GM12872 (cell line): ENCODE data around the gene ADCY10.

Experiments
- CTCF ChIP-seq: IDR thresholded peaks from 3 replicates; pipeline ENCODE4 v1.5.1; 2011; ENCODE audit warnings: low read depth, mild to moderate bottlenecking, low read length, moderate library complexity; ENCODE audit not compliant: insufficient read depth

The ADCY10 gene

GRCh38 chr1:167791281-167792187 lies 122.4 kb downstream of the ADCY10 start:
- no peak for TF ChIP-seq CTCF

GRCh38 chr1:167790117-167790516 lies 123.8 kb downstream of the ADCY10 start:
- no peak for TF ChIP-seq CTCF

- no peak for TF ChIP-seq CTCF
Observed at GRCh38 chr1:167789501-167789900, 124.4 kb downstream of the ADCY10 start.

- TF ChIP-seq CTCF: no peak
Observed at GRCh38 chr1:167786502-167786901, 127.4 kb downstream of the ADCY10 start.

GRCh38 chr1:167784876-167785550 lies 128.9 kb downstream of the ADCY10 start:
- TF ChIP-seq CTCF: no peak

- no peak for TF ChIP-seq CTCF
Observed at GRCh38 chr1:167782946-167783345, 131.0 kb downstream of the ADCY10 start.

- TF ChIP-seq CTCF: no peak
Observed at GRCh38 chr1:167781558-167781957, 132.4 kb downstream of the ADCY10 start.
